ENCODE measurements around the gene LILRB3. TPM values are rescaled to one million over a fixed set of nuclear protein-coding genes. Genes with fewer than 3 reads are reported as not detected.
A peak's percentile ranks its signal among the peaks of the same experiment; 100 is the strongest.
"Not testable (repeated sequence)": the region's sequence is repeated elsewhere in the genome, so short reads cannot be mapped to it uniquely, and the experiment has no call there.

The LILRB3 gene
- total RNA-seq, 3 donors from 2014 or later, result 1.6 to 28.3 (median 11.5) TPM

DNA sequence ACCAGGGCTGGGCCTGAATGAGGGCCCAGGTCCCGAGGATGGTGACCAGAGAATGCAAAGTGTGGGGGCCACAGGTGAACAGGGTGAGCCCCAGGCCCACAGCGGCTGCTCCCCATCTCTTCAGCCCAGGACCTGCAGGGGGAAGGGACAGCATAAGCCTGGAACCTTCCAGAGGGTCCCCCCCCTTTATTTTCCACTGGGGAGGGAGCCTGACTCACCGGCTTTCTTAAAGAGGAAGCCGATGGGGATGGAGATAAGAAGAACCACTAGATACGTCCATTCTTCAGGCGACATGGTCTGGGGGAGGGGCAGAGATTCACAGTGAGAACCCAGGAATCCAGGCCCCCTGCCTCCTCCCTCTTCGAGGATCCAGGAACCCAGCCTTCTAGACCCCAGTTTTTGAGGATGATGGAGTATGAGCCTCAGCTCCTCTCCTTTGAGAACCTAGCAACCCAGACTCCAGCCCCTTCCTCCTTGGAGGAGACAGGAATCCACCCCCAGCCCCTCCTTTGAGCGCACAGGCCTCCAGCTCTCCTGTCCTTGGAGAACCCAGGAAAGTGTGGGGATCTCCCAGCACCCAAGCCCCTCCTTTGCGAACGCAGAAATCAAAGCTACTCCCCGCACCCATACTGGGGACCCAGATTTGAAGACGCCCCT lies 34.5 kb downstream of the LILRB3 start:
- H3K4me1 ChIP-seq, result peaks cover 0 to 17% of the 10 kb centered on the region in 2 donors
- H3K4me3 ChIP-seq, result peak overlapping the region; percentile 65 to 93 (median 70)
- no peaks in the 10 kb centered on the region for H3K36me3 ChIP-seq
- no peaks in the 10 kb centered on the region for H3K27me3 ChIP-seq
- H3K9me3 ChIP-seq, result no peaks in the 10 kb centered on the region
- no peak for DNase-seq (ENCODE audit: low spot score in 2 of 2)
- intact Hi-C loops (cut with DNase I; ENCODE audit: low total_unique reads), result no loop called here
- TF ChIP-seq POLR2A (IDR thresholded peaks at IDR 0.05), result no peak
- TF ChIP-seq POLR2AphosphoS5 (IDR thresholded peaks at IDR 0.05), result no peak
- TF ChIP-seq, protein P1, sequence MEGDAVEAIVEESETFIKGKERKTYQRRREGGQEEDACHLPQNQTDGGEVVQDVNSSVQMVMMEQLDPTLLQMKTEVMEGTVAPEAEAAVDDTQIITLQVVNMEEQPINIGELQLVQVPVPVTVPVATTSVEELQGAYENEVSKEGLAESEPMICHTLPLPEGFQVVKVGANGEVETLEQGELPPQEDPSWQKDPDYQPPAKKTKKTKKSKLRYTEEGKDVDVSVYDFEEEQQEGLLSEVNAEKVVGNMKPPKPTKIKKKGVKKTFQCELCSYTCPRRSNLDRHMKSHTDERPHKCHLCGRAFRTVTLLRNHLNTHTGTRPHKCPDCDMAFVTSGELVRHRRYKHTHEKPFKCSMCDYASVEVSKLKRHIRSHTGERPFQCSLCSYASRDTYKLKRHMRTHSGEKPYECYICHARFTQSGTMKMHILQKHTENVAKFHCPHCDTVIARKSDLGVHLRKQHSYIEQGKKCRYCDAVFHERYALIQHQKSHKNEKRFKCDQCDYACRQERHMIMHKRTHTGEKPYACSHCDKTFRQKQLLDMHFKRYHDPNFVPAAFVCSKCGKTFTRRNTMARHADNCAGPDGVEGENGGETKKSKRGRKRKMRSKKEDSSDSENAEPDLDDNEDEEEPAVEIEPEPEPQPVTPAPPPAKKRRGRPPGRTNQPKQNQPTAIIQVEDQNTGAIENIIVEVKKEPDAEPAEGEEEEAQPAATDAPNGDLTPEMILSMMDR (IDR thresholded peaks at IDR 0.05), result no peak
- peak overlapping the region; percentile 96 to 99 for H3K27ac ChIP-seq

DNA sequence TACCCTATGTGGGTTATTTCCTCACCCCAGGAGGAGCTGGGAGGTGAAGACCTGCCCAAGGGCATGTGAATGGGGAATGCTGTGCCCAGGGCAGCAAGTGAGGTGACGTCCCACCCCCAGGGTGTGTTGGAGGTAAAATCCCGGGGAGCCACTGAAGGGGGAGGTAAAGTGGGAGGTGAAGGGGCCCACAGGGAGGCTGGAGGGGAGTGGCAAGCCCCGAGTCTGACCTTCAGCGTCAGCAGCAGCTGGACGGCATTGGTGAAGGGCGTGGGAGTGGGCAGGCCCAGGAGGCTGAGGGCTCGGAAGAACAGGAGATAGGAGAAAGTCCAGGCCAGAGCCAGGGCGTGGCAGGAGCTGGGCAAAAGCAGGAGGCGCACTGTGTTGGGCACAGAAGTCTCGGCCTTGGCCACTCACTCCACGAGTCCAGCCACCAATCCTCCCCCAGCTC lies 35.8 kb downstream of the LILRB3 start:
- Histone ChIP-seq H3K36me3 (no peaks in the 10 kb centered on the region), H3K4me1 (peaks cover 0 to 12% of the 10 kb centered on the region in 2 donors), H3K4me3 (no peak overlapping the region), H3K27me3 (no peaks in the 10 kb centered on the region), H3K27ac (no peak overlapping the region), H3K9me3 (no peaks in the 10 kb centered on the region)
- intact Hi-C loops (cut with DNase I; ENCODE audit: low total_unique reads), result no loop called here
- no peak for DNase-seq (ENCODE audit: low spot score in 2 of 2)
- no peak for TF ChIP-seq POLR2A (IDR thresholded peaks at IDR 0.05)
- no peak for TF ChIP-seq POLR2AphosphoS5 (IDR thresholded peaks at IDR 0.05)
- TF ChIP-seq, protein P1 (IDR thresholded peaks at IDR 0.05), result no peak

GRCh38 chr19:54186351-54186750 lies 36.5 kb downstream of the LILRB3 start:
- Histone ChIP-seq H3K36me3 (no peaks in the 10 kb centered on the region), H3K4me1 (peaks cover 0 to 8% of the 10 kb centered on the region in 2 donors), H3K9me3 (no peaks in the 10 kb centered on the region), H3K4me3 (no peak overlapping the region), H3K27ac (no peak overlapping the region), H3K27me3 (no peaks in the 10 kb centered on the region)
- DNase-seq (ENCODE audit: low spot score in 2 of 2), result no peak
- no peak for TF ChIP-seq POLR2A (IDR thresholded peaks at IDR 0.05)
- no peak for TF ChIP-seq POLR2AphosphoS5 (IDR thresholded peaks at IDR 0.05)
- TF ChIP-seq, protein P1 (IDR thresholded peaks at IDR 0.05), result no peak
- intact Hi-C loops (cut with DNase I; ENCODE audit: low total_unique reads), result no loop called here

DNA sequence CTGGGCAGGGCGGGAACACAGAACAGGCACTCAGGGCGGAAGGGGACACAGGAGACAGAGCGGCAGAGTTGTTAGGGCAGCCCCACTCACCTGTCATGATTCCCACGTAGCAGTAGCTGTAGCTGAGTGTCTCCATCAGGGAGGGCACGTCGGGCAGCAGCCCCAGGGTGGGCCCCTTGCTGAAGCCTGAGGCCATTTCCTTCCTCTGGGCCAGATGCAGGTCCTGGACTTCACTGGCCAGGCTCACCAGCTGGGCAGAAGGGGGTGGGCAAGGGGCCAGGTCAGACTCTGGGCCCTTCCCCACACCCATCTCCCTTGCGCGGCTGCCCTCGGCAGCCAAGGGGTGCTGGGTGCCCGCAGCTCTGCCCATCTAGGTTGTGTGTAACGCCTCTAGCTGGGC lies 39.4 kb downstream of the LILRB3 start:
- H3K36me3 ChIP-seq, result no peaks in the 10 kb centered on the region
- intact Hi-C loops (cut with DNase I; ENCODE audit: low total_unique reads), result no loop called here

GRCh38 chr19:54181894-54182293 lies 40.9 kb downstream of the LILRB3 start:
- H3K27ac ChIP-seq; H3K4me3 ChIP-seq; H3K9me3 ChIP-seq; H3K36me3 ChIP-seq; DNase-seq (ENCODE audit: low spot score in 2 of 2); intact Hi-C loops (cut with DNase I; ENCODE audit: low total_unique reads); H3K4me1 ChIP-seq; H3K27me3 ChIP-seq: not testable (repeated sequence)

More for the DNA sequence above, 39.4 kb downstream of the LILRB3 start:
- Histone ChIP-seq H3K27ac (no peak overlapping the region), H3K27me3 (no peaks in the 10 kb centered on the region), H3K4me1 (peaks cover 0 to 5% of the 10 kb centered on the region in 2 donors), H3K9me3 (no peaks in the 10 kb centered on the region), H3K4me3 (no peak overlapping the region)
- TF ChIP-seq POLR2AphosphoS5 (IDR thresholded peaks at IDR 0.05), result no peak
- TF ChIP-seq POLR2A (IDR thresholded peaks at IDR 0.05), result no peak
- TF ChIP-seq, protein P1 (IDR thresholded peaks at IDR 0.05), result no peak
- DNase-seq (ENCODE audit: low spot score in 2 of 2), result no peak
